Nucleus accumbens (tissue), 56 donors: ENCODE measurements around the gene RIPOR2.
A peak's percentile ranks its signal among the peaks of the same experiment; 100 is the strongest.
"Not testable (repeated sequence)": the region's sequence is repeated elsewhere in the genome, so short reads cannot be mapped to it uniquely, and the experiment has no call there.

ENCODE experiments used
- DNase-seq, 56 donors: peaks; one replicate each; lab custom pipeline; 2025; lab: John Stamatoyannopoulos, UW

RIPOR2 gene

GRCh38 chr6:24882295-24882694 is 53.5 kb downstream of the RIPOR2 start:
- no peak for DNase-seq

GRCh38 chr6:24881376-24881775 is 54.4 kb downstream of the RIPOR2 start:
- no peak for DNase-seq

- no peak for DNase-seq
Observed at GRCh38 chr6:24880451-24880850, 55.3 kb downstream of the RIPOR2 start.

GRCh38 chr6:24879351-24879750 is 56.4 kb downstream of the RIPOR2 start:
- DNase-seq = no peak

- DNase-seq = not testable (repeated sequence)
Observed at GRCh38 chr6:24877747-24878146, 58.0 kb downstream of the RIPOR2 start.

GRCh38 chr6:24876499-24877465 is 59.0 kb downstream of the RIPOR2 start:
- DNase-seq = peak in 2 of 56 donors; percentile 3 to 17

GRCh38 chr6:24875534-24875901 is 60.2 kb downstream of the RIPOR2 start:
- DNase-seq = no peak

- no peak for DNase-seq
Observed at GRCh38 chr6:24874776-24875533, 60.8 kb downstream of the RIPOR2 start.

GRCh38 chr6:24874128-24874527 is 61.6 kb downstream of the RIPOR2 start:
- no peak for DNase-seq

GRCh38 chr6:24872779-24873178 is 63.0 kb downstream of the RIPOR2 start:
- no peak for DNase-seq

GRCh38 chr6:24868765-24869164 is 67.0 kb downstream of the RIPOR2 start:
- DNase-seq = no peak

- DNase-seq = no peak
Observed at GRCh38 chr6:24867104-24867703, 68.6 kb downstream of the RIPOR2 start.

GRCh38 chr6:24865161-24865560 is 70.6 kb downstream of the RIPOR2 start:
- DNase-seq = no peak

- DNase-seq = no peak
Observed at GRCh38 chr6:24864343-24864742, 71.4 kb downstream of the RIPOR2 start.

GRCh38 chr6:24861934-24862333 is 73.8 kb downstream of the RIPOR2 start:
- no peak for DNase-seq

GRCh38 chr6:24859608-24860200 is 76.1 kb downstream of the RIPOR2 start:
- no peak for DNase-seq

GRCh38 chr6:24859132-24859531 is 76.6 kb downstream of the RIPOR2 start:
- DNase-seq = peak in 11 of 56 donors; percentile 7 to 60 (median 27)

- no peak for DNase-seq
Observed at GRCh38 chr6:24858177-24858653, 77.5 kb downstream of the RIPOR2 start.

- DNase-seq = peak in 4 of 56 donors; percentile 17 to 29 (median 21)
Observed at GRCh38 chr6:24856901-24857670, 78.7 kb downstream of the RIPOR2 start.

- no peak for DNase-seq
Observed at GRCh38 chr6:24856246-24856599, 79.5 kb downstream of the RIPOR2 start.
